Measurements from ENCODE around the gene FMO2. TPM values are rescaled to one million over a fixed set of nuclear protein-coding genes. Genes with fewer than 3 reads are reported as not detected.
A peak's percentile ranks its signal among the peaks of the same experiment; 100 is the strongest.

The FMO2 gene
- total RNA-seq, 1 donor from 2014 or later = 0.41 TPM

DNA sequence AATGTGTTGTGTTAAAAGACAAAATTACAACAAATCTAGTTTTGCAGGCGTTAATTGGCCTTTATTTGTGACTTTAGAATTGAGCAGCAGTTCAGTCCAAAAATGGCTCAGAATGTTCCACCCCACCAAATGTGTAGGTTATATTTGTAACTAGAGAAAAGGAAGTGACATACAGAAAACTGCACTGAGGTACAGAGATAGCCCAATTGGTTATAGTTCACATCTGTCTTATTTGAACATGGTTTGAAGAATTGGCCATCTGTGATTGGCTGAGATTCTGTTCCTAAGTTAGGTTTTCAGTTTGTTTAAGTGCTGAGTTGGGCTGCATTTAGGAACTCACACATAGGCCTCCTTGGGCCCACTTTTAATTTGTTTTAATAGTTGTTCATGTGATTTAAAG, 12.0 kb upstream of the FMO2 start:
- FAIRE-seq = no peak
- DNase-seq (ENCODE audit: low spot score in 2 of 2) = no peak

DNA sequence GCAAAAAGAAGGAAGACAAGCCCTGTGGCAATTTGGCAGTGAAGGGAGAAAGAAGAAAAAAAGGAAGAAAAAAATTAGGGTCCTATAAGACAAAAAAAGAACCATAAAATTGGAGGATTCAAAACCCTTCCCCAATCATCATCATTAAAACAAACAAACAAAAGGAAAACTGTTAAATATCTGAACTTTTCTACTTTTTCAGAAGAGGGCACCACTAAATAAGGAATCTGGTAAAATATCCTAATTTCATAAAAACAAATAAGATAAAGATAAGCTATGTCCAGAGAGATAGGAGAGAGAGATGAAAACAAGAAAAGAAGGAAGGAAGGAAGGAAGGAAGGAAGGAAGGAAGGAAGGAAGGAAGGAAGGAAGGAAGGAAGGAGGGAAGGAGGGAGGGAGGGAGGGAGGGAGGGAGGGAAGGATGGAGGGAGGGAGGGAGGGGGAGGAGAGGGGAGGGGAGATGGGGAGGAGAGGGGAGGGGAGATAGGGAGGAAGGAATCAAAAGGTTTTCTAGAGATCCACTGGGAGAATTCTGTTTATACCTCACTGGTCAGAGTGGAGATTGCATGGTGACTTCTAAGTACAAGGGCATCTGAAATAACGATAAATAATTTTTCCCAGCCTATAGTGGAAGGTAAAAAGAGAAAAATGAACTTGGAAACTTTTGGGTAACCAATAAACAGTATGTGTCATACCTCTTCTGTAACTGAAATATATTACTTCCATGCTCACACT, 10.4 kb upstream of the FMO2 start:
- FAIRE-seq (no peak), DNase-seq (ENCODE audit: low spot score in 2 of 2) (no peak)

DNA sequence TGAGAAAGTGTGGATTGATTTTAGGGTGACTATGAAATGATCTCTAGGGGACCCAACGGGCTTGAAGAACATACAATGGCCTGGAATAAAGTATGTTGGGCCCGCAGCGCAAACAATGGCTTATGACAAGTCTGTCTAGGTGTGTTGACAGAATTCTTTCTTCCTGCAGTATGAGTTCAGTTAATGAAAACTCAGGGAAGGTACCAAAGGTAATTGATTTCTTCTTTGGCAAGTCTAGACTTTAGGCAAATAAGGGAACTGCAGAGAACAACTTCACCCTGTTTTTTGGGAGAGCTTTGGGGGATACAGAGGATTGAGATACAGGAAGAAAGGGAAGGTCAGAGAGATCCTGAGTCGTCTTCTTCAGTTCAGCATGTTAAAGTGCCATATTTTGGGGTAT, 7.8 kb upstream of the FMO2 start:
- no peak for DNase-seq (ENCODE audit: low spot score in 2 of 2)
- FAIRE-seq = no peak

DNA sequence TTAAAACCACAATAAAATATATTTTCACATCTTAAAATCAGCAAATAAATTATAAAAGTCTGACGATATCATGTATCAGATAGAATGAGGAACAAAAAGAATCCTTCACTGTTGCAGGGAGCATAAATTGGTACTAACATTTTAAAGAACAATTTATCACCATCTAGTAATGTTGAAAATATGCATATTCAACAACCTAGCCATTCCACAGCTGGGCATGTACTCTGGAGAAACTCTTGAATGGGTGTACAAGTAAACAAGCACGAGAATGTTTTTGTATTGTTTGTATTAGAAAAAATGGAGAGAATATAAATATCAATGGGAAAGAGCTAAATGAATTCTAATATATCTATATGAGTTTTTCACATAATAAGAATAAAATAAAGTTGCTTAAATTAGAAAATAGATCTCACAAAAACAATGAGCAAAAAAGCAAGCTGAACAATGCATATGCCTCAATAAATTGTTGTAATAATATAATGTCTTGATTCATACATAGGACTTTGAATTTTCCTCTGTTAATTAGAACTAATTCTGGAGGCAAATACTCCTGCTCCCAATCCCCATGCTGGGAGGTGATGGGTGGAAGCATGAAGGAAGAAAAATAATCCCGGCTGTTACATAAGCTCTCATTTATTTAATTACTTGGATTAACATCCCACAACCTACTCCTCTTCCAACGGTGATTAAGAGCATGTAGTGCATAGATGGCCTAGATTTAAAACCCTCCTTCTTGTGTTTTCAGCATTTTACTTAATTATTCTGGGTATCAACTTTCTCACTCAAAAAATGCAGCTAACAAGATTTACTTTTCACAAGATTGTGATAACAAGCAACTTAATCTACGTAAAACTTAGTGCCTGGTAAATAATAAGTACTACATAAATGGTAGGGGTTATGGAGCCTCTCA, 5.5 kb upstream of the FMO2 start:
- no peak for FAIRE-seq
- DNase-seq (ENCODE audit: low spot score in 2 of 2) = no peak

DNA sequence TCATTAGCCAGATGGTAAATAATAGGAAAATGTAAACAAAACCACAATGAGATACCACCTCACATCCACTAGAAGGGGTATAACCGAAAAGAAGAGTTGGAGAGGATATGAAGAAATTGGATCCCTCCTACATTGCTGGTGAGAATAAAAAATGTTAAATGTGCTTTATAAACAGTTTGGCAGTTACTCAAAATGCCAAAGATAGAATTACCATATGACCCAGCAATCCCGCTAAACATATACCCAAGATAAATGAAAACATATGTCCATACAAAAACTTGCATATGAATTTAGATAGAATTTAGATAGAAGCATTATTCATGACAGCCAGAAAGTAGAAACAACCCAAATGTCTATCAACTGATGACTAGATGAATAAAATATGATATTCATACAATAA, 4.4 kb upstream of the FMO2 start:
- DNase-seq (ENCODE audit: low spot score in 2 of 2) = no peak
- FAIRE-seq = no peak

DNA sequence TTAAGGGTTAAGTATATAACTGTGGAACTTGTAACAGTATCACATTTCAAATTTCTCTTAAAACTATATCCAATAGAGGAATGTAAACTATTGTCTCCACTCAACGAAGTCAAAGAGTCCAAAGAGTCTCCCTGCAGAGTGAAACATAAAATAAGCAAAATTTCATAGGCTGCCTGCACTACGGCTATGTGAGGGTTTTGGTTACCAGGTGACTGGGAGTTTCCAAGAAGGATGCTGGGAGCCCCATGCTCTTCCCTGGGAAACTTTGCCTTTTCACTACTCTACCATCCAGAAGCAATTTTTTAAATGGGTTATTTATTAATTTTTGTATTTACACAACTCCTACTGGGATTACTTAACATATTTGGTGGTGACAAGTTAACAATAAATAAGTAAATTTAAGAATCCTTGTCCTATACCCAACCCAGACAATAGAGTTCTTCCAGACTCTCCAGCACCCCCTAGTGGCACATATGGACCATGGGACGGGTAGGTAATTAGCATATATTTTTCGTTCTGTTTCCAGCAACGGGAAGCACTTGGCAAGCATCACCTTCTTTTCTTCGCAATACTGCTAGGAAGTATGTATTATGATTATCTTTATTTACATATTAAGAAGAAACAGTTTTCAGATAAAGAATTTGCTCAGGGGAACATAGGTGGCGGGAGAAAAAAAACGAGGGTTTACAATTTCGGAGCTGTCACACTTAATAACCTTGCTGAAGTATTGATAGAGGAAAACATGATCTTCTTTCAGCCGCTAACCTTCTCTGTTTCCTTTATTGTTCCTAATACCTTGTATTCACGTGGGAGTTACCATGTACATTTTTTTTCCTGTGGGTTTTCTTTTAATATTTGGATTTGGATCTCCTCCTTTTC, 3.5 kb downstream of the FMO2 start:
- peak in 1 of 2 donors; percentile 28 for DNase-seq (ENCODE audit: low spot score in 2 of 2)

DNA sequence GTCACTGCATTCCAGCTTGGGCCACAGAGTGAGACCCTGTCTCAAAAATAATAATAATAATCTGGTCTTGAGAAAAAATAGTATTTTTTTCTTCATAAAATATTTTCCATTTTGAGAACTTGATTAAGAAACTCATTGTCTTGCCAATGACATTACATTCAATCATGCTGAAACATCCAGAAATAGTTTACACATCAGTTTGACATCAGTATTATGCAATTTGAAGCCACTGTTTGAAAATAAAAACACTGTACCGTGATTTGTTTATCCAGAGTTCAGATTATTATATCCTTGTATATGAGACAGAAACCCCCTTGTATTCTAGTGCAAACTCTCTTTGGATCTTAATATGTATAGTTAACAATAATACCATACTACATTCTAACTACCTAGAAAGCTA, 6.9 kb downstream of the FMO2 start:
- DNase-seq (ENCODE audit: low spot score in 2 of 2) (no peak), FAIRE-seq (no peak)

More for the DNA sequence above, 3.5 kb downstream of the FMO2 start:
- FAIRE-seq = no peak

DNA sequence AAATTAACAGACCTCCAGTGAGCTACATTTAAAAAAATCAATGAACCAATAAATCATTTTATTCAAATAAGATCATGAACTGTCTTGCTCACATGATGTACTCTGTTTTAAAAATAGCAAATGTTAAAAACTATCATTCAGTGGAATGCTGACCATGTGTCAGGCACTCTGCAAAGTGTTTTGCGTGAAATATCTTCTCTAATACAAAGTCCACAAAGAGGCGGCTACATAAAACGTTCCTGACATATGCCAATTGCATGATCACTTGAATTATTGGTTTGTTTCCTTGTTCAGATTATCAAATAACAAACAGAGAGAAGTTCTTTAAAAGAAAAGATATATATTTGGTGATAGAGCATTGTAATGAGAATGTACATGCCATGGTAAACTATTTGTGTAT, 10.7 kb downstream of the FMO2 start:
- no peak for DNase-seq (ENCODE audit: low spot score in 2 of 2)
- no peak for FAIRE-seq

DNA sequence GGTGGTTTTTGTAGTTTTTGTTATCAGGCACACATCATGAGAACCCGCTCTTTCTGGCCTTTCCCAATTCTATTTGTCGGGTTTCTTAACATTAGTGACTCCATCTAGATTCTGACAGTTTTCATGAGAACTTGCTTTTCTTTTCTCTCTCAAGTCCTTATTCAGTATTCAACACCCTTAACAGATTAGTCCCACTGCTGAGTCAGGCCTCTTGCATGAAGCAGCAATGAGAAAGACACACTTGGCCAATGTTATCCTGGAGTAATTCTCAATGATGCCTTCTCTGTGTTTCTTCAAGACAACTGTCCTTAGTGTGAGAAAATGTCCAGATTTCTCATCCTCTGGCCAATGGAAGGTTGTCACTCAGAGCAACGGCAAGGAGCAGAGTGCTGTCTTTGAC, 11.3 kb downstream of the FMO2 start:
- no peak for FAIRE-seq

DNA sequence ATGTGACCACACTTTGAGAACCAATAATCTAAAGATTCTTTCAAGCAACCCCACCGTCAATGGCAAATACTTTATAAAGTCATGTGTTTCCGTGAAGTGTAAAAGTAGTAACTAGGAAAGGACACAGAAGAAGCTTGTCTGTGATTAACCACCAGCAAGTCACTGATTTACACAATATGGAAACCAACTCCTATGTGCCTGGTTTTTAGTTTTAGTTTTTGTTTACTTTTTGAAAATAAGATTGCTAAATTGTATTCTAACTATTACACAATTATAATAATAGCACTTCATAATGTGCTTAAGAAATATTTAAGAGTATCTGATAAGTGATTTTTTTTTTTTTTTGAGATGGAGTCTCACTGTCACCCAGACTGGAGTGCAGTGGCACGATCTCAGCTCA, 13.0 kb downstream of the FMO2 start:
- no peak for FAIRE-seq
- DNase-seq (ENCODE audit: low spot score in 2 of 2) = no peak

More for the DNA sequence above, 11.3 kb downstream of the FMO2 start:
- DNase-seq (ENCODE audit: low spot score in 2 of 2) = no peak

DNA sequence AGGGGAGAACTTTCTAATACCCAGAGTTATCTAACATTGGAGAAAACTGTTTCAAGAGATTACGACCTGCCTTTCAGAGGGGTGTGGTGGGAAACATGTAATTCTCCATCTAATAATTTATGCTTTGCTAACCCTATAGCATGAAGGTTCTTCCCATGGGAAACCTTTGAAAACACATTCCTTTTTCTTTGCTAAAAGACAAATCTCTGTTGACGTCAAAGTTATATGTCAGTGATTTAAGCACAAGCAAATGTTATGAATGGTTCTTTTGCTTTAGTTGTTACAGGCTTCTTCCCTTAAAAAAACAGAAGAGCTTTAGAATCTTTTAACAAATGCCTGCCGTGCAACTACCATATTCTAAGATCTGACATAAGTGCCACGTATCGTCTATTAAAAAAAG, 19.2 kb downstream of the FMO2 start:
- FAIRE-seq (no peak), DNase-seq (ENCODE audit: low spot score in 2 of 2) (no peak)

DNA sequence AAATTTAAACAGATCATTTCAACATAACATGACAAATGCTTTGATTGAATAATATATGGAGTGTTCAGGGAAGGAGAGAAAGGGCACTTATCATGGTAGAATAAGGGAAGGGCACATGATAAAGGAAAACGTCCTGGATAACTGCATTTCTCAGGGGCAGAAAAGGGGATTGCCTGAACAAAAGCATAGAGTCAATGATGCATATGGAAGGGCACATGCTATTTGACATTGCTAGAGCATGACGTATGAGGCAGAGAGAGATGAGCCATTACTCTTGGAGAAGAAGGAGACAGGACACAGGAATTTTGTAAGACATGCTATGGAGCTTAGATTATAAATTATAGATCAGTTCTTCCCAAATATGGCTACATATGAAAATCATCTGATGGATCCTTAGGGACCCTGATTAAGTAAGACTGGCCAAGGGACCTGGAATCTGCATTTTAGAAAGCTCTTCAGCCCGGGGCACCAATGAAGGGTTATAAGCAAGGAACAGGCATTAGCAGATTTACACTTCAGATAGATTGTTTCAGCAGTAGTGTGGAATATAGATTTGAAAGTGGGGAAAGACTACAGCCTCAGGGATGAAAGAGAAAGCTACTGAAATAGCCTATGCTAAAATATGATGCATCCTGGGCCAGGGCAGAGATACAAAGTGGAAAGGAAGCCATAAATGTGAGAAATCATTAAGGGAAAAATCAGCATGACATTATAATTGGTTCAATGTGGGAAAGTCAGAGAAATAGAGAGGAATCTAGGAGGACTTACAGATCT, 21.3 kb downstream of the FMO2 start:
- no peak for FAIRE-seq
- DNase-seq (ENCODE audit: low spot score in 2 of 2) = no peak

DNA sequence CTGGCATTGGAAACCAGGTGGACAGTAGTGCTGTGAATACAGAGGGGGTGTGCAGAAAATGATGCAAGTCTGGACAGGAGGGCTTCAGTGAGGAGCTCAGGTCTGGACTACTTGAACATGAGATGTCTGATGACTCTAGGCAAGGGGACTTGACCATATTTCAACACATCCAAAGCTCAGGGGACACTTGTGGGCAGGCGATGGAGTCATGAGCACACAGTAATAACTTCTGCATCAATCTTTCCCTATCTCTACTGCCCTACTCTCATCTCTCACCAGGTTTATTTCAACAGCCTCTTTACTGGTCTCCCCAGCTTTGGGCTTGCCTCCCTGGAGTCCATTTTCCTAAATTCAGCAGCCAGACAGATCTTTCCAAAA, 21.9 kb downstream of the FMO2 start:
- DNase-seq (ENCODE audit: low spot score in 2 of 2) = no peak
- no peak for FAIRE-seq

DNA sequence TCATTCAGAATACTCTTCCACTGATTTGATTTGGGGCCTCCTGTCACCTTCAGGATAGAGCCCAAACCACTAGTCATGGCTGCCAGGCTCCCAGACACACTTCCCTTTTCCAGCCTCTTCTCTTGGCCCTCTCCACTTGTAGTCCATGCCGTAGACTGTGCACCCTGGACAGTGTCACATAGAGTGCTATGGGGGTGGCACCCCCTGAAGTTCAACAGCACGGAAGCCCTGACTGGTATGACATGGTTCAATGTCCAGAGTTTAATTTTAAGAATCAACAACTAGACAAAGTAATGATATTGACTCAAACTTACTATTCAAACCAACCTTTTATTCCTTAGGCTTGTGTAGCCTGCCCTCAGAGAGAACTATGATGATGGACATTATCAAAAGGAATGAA, 22.3 kb downstream of the FMO2 start:
- FAIRE-seq (no peak), DNase-seq (ENCODE audit: low spot score in 2 of 2) (no peak)

DNA sequence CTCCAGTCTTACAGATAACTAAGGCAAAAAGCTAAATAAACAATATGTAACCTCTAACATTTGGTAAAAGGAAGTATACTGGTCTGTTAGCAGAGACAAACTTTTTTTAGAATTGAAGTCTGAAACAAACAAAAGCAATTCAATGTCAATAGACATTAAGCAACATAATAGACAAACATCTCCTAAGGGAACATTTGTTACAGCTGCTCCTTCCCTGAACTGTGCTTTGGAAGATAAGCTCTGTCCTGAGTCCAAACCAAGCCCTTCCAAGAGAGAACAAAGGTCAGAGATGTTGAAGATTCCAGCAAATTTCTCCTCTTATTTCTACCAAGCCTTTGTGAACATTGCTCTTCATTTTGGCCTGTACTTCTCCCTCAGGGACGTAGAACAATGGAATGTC, 25.3 kb downstream of the FMO2 start:
- no peak for DNase-seq (ENCODE audit: low spot score in 2 of 2)
- FAIRE-seq = no peak

DNA sequence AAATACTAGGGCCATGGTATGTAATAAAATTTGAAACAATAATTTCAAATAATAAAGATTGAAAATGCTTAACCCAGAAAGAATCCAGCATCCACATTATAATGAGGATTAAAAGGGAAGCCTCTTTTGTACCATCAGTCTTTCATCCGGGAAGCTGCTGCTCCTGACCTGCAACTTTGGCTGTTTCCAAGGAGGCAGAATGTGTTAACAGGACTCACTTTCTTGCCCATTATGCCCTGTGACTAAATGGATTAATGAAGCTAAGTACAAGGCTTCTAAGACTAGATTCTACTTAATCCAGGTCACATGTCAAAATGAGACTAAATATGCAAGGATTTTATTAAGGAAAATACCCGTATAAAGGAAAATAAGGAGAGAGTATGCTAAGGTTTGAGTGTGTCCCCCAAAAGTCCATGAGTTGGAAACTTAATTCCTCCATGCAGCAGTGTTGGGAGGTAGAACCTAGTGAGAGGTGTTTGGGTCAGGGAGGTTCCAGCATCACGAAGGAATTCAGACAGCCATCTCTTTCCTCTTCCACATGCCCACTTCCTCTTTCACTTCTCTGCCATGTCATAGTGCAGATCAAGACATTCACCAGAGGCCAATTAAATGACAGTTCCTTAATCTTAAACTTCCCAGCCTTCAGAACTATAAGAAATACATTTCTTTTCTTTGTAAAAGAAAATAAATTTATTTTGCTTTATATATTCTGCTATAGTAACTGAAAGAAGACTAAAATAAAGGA, 27.7 kb downstream of the FMO2 start:
- DNase-seq (ENCODE audit: low spot score in 2 of 2) (no peak), FAIRE-seq (no peak)

DNA sequence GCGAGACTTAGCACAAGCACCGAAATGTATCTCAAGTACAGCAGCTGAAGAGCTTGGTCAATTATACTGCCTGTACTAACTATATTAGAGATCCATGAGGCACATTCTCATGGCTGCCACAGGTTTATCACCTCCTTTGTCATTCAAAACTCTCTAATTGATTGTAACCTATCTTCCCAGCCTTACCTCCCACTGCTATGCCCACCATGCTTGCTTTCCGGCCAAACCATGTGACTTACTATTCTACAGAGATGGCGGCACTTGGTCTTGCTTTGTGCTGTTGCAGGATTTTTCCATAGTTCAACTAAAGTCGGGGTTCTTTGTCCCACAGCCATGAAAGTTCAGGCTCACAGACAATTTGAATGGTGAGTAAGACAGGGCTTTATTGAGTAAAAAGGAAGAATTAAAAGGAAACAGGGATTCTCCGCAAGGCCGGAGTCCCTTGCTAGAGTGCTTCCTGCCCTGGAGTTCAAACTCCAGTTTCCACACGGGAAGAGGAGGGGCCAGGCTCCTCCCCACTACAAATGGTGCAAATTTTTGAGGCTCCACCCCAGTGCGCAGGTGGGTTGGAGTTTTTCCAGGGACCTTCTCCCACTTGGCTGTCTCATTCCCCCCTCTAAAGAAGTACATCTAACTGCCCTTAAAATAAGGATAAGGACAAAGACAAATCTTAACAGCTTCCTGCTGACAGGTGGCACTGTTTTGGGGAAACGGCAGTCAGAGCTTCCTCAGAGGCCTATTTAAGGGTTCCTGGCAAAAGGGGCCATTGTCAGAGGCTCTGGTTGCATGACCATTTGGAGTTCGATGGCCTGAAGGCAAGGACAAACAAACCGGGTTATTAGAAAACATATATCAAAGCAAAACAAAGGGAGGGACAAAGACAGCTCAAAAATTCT, 28.7 kb downstream of the FMO2 start:
- FAIRE-seq (no peak), DNase-seq (ENCODE audit: low spot score in 2 of 2) (no peak)

DNA sequence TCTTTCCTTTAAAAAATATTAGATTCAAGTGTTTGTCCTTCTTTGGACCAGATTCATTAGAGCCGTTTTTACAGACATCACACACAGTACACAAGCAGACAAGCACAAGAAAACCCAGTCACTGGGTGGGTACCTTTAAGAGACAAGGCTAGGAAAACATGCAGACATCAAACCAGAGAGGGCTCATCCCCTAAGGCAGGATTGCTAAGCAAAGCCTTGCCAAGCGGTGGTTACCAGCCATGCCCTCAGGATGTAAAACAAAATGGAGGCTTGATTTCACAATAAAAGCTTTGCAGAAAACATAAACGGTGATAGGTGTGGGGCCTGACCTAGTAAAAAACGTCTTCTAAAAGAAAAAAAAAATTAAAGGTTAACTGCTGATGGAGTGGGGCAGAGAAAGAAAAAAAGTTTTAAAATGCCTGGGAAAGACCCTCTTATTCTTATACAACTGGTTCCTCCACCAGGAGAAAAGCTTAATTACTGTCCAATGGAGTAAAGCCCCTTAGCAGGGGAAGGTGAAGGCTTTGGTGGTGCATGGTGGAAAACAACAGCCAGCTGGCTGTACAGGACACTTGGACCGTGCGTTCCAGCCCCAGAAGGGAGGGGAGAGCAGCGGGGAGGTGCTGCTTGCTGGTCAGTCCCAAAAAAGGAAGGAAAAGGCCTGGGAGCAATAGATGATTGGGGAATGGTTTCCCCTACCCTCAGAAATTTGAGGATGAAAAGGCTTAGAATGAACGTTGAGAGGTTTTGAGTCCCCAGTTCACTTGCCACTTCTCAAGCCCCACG, 32.8 kb downstream of the FMO2 start:
- no peak for FAIRE-seq
- DNase-seq (ENCODE audit: low spot score in 2 of 2) = no peak

All from frontal cortex (tissue), 4 donors.